ENCODE results near the gene HOPX.
"Not testable (repeated sequence)": the region's sequence is repeated elsewhere in the genome, so short reads cannot be mapped to it uniquely, and the experiment has no call there.

HOPX gene

GRCh38 chr4:56606385-56606784, 74.7 kb downstream of the HOPX start:
- no peak for DNase-seq (ENCODE audit: insufficient read length, low spot score)
- no peak for FAIRE-seq
- TF ChIP-seq CTCF (IDR thresholded peaks at IDR 0.05; ENCODE audit: insufficient read depth, missing control alignments), result no peak

- FAIRE-seq; DNase-seq (ENCODE audit: insufficient read length, low spot score): not testable (repeated sequence)
Observed at GRCh38 chr4:56605464-56605863, 75.6 kb downstream of the HOPX start.

- DNase-seq (ENCODE audit: insufficient read length, low spot score) (no peak), FAIRE-seq (no peak)
- no peak for TF ChIP-seq CTCF (IDR thresholded peaks at IDR 0.05; ENCODE audit: insufficient read depth, missing control alignments)
Observed at GRCh38 chr4:56603297-56603696, 77.8 kb downstream of the HOPX start.

Measured in D721Med (cell line).